BLaER1 treated with 17β-estradiol and CSF1 and Interleukin-3, amounts not matched to agents 10 nM and 100 nM (cell line): ENCODE measurements around the gene CNPY1.
A peak's percentile ranks its signal among the peaks of the same experiment; 100 is the strongest.

Experiments
- H3K27ac ChIP-seq, 11 experiments: shearing (Covaris generic); formaldehyde crosslinking; 2 replicates each; pipeline ENCODE4 v1.8.1; 2022
- H3K27me3 ChIP-seq, 11 experiments: shearing (Covaris generic); formaldehyde crosslinking; 2 replicates each; pipeline ENCODE4 v1.8.1; 2022
- H3K36me3 ChIP-seq, 11 experiments: shearing (Covaris generic); formaldehyde crosslinking; 2 replicates each; pipeline ENCODE4 v1.8.1; 2022
- H3K4me1 ChIP-seq, 10 experiments: shearing (Covaris generic); formaldehyde crosslinking; 2 replicates each; pipeline ENCODE4 v1.8.1; 2022
- H3K4me2 ChIP-seq, 11 experiments: shearing (Covaris generic); formaldehyde crosslinking; 2 replicates each; pipeline ENCODE4 v1.8.1; 2022
- H3K4me3 ChIP-seq, 10 experiments: shearing (Covaris generic); formaldehyde crosslinking; 2 replicates each; pipeline ENCODE4 v1.8.1; 2022
- H3K9ac ChIP-seq, 11 experiments: shearing (Covaris generic); formaldehyde crosslinking; 2 replicates each; pipeline ENCODE4 v1.8.1; 2022
- H3K9me3 ChIP-seq, 11 experiments: shearing (Covaris generic); formaldehyde crosslinking; replicated peaks in 1 of 11; 2 replicates each; pipeline ENCODE4 v1.8.1; 2022
- H4K20me1 ChIP-seq, 11 experiments: shearing (Covaris generic); formaldehyde crosslinking; 2 replicates each; pipeline ENCODE4 v1.8.1; 2022
- Cebpa-rat ChIP-seq, 11 experiments: shearing (Covaris generic); IDR thresholded peaks; 2 replicates each; pipeline ENCODE4 v1.8.1; 2022

The CNPY1 gene

GRCh38 chr7:155571581-155572345 lies 25.4 kb upstream of the CNPY1 start:
- Histone ChIP-seq H3K27me3 (no peaks in the 10 kb centered on the region), H3K9ac (no peak overlapping the region), H3K36me3 (no peaks in the 10 kb centered on the region), H3K9me3 (no peaks in the 10 kb centered on the region), H3K27ac (no peak overlapping the region), H4K20me1 (0 out of 22 replicates have a peak, but pooled peaks cover 0 to 5% (median 0%) of the 10 kb centered on the region in 11 experiments), H3K4me2 (no peak overlapping the region), H3K4me1 (peaks cover 0 to 8% (median 0%) of the 10 kb centered on the region in 10 experiments; a peak in 3 of 20 replicates), H3K4me3 (no peak overlapping the region)
- no peak for TF ChIP-seq Cebpa-rat (IDR thresholded peaks at IDR 0.05)

DNA sequence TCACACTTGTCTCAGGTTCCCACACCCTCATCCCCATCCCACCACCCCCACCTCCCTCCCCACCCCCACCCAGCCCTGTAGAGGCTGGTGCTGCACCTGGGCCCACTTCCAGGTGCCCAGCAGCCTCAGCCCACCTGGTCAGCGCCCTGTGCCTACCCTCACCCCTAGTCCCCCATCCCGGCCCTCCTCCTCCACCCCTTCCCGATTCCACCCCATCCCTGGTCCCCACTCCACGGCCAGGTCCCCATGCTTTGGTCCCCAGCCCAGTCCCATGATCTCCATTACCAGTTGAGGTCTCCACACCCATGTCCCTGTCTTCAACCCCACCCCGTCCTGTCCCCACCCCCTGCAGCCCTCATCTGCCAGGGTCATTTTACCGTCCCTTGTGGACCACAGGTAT lies 24.6 kb upstream of the CNPY1 start:
- peaks cover 0 to 8% (median 0%) of the 10 kb centered on the region in 10 experiments; a peak in 3 of 20 replicates for H3K4me1 ChIP-seq
- no peaks in the 10 kb centered on the region for H4K20me1 ChIP-seq
- no peak for TF ChIP-seq Cebpa-rat (IDR thresholded peaks at IDR 0.05)
- no peaks in the 10 kb centered on the region for H3K36me3 ChIP-seq
- no peak overlapping the region for H3K4me2 ChIP-seq
- no peaks in the 10 kb centered on the region for H3K27me3 ChIP-seq
- no peak overlapping the region for H3K4me3 ChIP-seq
- no peaks in the 10 kb centered on the region for H3K9me3 ChIP-seq
- H3K9ac ChIP-seq, result no peak overlapping the region
- H3K27ac ChIP-seq, result no peak overlapping the region

GRCh38 chr7:155570171-155570958 lies 24.0 kb upstream of the CNPY1 start:
- H3K4me2 ChIP-seq, result no peak overlapping the region
- H3K4me1 ChIP-seq, result peaks cover 0 to 8% (median 0%) of the 10 kb centered on the region in 10 experiments; a peak in 3 of 20 replicates
- H3K27ac ChIP-seq, result no peak overlapping the region
- H3K9me3 ChIP-seq, result no peaks in the 10 kb centered on the region
- no peaks in the 10 kb centered on the region for H3K27me3 ChIP-seq
- no peak overlapping the region for H3K9ac ChIP-seq
- H3K4me3 ChIP-seq, result no peak overlapping the region
- no peak for TF ChIP-seq Cebpa-rat (IDR thresholded peaks at IDR 0.05)
- H3K36me3 ChIP-seq, result no peaks in the 10 kb centered on the region
- H4K20me1 ChIP-seq, result no peaks in the 10 kb centered on the region

- TF ChIP-seq Cebpa-rat (IDR thresholded peaks at IDR 0.05), result no peak
- Histone ChIP-seq H3K9me3 (no peaks in the 10 kb centered on the region), H3K9ac (no peak overlapping the region), H3K27ac (no peak overlapping the region), H3K36me3 (no peaks in the 10 kb centered on the region), H3K27me3 (no peaks in the 10 kb centered on the region), H3K4me1 (peaks cover 0 to 8% (median 0%) of the 10 kb centered on the region in 10 experiments; a peak in 3 of 20 replicates), H3K4me3 (no peak overlapping the region), H3K4me2 (no peak overlapping the region), H4K20me1 (no peaks in the 10 kb centered on the region)
Observed at GRCh38 chr7:155569681-155570080, 23.3 kb upstream of the CNPY1 start.

GRCh38 chr7:155568842-155569494 lies 22.6 kb upstream of the CNPY1 start:
- Histone ChIP-seq H3K36me3 (no peaks in the 10 kb centered on the region), H3K4me2 (no peak overlapping the region), H3K4me1 (peaks cover 0 to 8% (median 0%) of the 10 kb centered on the region in 10 experiments; a peak in 3 of 20 replicates), H4K20me1 (no peaks in the 10 kb centered on the region), H3K9ac (no peak overlapping the region), H3K4me3 (no peak overlapping the region), H3K27me3 (no peaks in the 10 kb centered on the region), H3K9me3 (no peaks in the 10 kb centered on the region), H3K27ac (no peak overlapping the region)
- TF ChIP-seq Cebpa-rat (IDR thresholded peaks at IDR 0.05), result no peak

GRCh38 chr7:155568333-155568660 lies 21.9 kb upstream of the CNPY1 start:
- Histone ChIP-seq H3K4me1 (peaks cover 0 to 8% (median 0%) of the 10 kb centered on the region in 10 experiments; a peak in 3 of 20 replicates), H3K9me3 (no peaks in the 10 kb centered on the region), H3K4me2 (no peak overlapping the region)

DNA sequence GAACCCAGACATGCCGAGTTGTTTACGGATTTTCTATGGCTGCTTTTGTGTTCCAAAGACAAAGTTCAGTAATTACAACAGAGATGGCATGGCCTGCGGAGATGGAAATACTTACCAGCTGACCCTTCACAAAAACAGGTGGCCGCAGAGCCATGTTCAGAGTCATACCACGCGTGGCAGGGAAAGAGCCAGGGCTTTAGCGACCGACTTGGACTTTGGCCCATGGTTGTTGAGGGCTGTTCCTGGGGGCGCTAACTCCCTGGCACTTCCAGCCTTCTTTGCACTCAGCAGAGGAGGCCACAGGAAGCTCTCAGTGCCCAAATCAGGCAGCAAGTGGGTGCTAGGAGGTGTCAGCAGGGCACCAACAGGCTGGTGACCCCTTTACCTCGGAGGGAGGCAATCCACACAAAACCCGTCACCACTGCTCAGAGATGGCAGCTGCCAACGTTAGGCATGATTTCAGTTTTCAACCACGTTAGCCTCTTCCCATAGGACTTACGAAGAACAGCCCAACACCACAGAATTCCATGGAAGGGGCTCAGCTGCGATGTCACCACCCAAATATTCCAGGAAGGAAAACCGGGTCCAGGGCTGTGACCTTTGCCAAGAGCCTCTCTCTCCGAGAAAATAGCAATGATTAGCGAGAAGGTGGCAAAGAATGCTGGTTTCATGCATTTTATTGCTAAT lies 21.4 kb upstream of the CNPY1 start:
- Histone ChIP-seq H3K4me1 (peaks cover 0 to 8% (median 0%) of the 10 kb centered on the region in 10 experiments; a peak in 3 of 20 replicates), H3K4me2 (0 out of 22 replicates have a peak overlapping the region, but pooled peaks of 1 of the 11 experiments have one; percentile 16), H3K9me3 (no peaks in the 10 kb centered on the region), H3K4me3 (no peak overlapping the region), H3K36me3 (no peaks in the 10 kb centered on the region), H3K9ac (no peak overlapping the region), H4K20me1 (no peaks in the 10 kb centered on the region), H3K27me3 (no peaks in the 10 kb centered on the region), H3K27ac (no peak overlapping the region)
- no peak for TF ChIP-seq Cebpa-rat (IDR thresholded peaks at IDR 0.05)

More at GRCh38 chr7:155568333-155568660, 21.9 kb upstream of the CNPY1 start:
- Histone ChIP-seq H3K36me3 (no peaks in the 10 kb centered on the region), H3K27me3 (no peaks in the 10 kb centered on the region), H3K4me3 (no peak overlapping the region), H4K20me1 (no peaks in the 10 kb centered on the region), H3K9ac (no peak overlapping the region), H3K27ac (no peak overlapping the region)
- no peak for TF ChIP-seq Cebpa-rat (IDR thresholded peaks at IDR 0.05)

- H3K27me3 ChIP-seq, result no peaks in the 10 kb centered on the region
- peaks cover 0 to 4% (median 0%) of the 10 kb centered on the region in 10 experiments; a peak in 2 of 20 replicates for H3K4me1 ChIP-seq
- no peaks in the 10 kb centered on the region for H3K36me3 ChIP-seq
- no peak overlapping the region for H3K27ac ChIP-seq
- no peak overlapping the region for H3K4me3 ChIP-seq
- H4K20me1 ChIP-seq, result no peaks in the 10 kb centered on the region
- no peak overlapping the region for H3K4me2 ChIP-seq
- H3K9me3 ChIP-seq, result no peaks in the 10 kb centered on the region
- no peak for TF ChIP-seq Cebpa-rat (IDR thresholded peaks at IDR 0.05)
- H3K9ac ChIP-seq, result no peak overlapping the region
Observed at GRCh38 chr7:155566011-155566836, 19.9 kb upstream of the CNPY1 start.
